Body of pancreas (tissue), 4 donors: ENCODE results near the gene DENND5B.
"Not testable (repeated sequence)": the region's sequence is repeated elsewhere in the genome, so short reads cannot be mapped to it uniquely, and the experiment has no call there.

Experiments
- POLR2A ChIP-seq, 3 donors: fragments of 450-650 bp; IDR thresholded peaks; one replicate each; pipeline ENCODE4 v1.6.1; 2016; ENCODE audit warnings: antibody characterized with exemption in 3 of 3, mild to moderate bottlenecking in 2 of 3
- TF ChIP-seq, protein P1 (sequence below), 7 experiments: fragments of 450-650 bp in 4 of 7; fragments of 200-600 bp in 3 of 7; sonication (generic) in 3 of 7; IDR thresholded peaks; one replicate each; pipeline ENCODE4 v1.5.1; 2016 to 2019; ENCODE audit warnings: antibody characterized with exemption in 7 of 7

DNA sequence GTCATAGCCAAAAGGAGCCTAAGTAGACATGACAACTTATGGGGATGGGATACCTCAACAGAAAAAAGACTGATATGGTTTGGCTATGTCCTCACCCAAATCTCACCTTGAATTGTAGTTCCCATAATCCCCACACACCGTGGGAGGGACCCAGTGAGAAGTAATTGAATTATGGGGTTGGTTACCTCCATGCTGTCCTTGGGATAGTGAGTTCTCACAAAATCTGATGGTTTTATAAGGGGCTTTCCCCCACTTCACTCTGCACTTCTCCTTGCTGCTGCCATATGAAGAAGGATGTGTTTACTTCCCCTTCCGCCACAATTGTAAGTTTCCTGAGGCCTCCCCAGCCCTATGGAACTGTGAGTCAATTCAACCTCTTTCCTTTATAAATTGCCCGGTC is 89.9 kb downstream of the DENND5B start:
- TF ChIP-seq, protein P1, sequence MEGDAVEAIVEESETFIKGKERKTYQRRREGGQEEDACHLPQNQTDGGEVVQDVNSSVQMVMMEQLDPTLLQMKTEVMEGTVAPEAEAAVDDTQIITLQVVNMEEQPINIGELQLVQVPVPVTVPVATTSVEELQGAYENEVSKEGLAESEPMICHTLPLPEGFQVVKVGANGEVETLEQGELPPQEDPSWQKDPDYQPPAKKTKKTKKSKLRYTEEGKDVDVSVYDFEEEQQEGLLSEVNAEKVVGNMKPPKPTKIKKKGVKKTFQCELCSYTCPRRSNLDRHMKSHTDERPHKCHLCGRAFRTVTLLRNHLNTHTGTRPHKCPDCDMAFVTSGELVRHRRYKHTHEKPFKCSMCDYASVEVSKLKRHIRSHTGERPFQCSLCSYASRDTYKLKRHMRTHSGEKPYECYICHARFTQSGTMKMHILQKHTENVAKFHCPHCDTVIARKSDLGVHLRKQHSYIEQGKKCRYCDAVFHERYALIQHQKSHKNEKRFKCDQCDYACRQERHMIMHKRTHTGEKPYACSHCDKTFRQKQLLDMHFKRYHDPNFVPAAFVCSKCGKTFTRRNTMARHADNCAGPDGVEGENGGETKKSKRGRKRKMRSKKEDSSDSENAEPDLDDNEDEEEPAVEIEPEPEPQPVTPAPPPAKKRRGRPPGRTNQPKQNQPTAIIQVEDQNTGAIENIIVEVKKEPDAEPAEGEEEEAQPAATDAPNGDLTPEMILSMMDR (IDR thresholded peaks at IDR 0.05): not testable (repeated sequence)
- not testable (repeated sequence) for TF ChIP-seq POLR2A (IDR thresholded peaks at IDR 0.05)
